Epidermal melanocyte (primary cell): ENCODE measurements around the gene GAS1.
A peak's percentile ranks its signal among the peaks of the same experiment; 100 is the strongest.

Experiments used
- DNase-seq: peaks from one replicate; pipeline ENCODE4 v3.0.0; 2011; ENCODE audit warnings: low spot score; ENCODE audit not compliant: insufficient read length

GAS1 gene, protein sequence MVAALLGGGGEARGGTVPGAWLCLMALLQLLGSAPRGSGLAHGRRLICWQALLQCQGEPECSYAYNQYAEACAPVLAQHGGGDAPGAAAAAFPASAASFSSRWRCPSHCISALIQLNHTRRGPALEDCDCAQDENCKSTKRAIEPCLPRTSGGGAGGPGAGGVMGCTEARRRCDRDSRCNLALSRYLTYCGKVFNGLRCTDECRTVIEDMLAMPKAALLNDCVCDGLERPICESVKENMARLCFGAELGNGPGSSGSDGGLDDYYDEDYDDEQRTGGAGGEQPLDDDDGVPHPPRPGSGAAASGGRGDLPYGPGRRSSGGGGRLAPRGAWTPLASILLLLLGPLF

GRCh38 chr9:86947146-86948073, at the start of gene GAS1:
GAS1 (minus strand) TSS chr9:86947506; CDS start chr9:86946779, 727 bp downstream.
- DNase-seq, result peak; percentile 85

GRCh38 chr9:86994231-86994630, 46.9 kb upstream of the GAS1 start:
- DNase-seq, result no peak

DNA sequence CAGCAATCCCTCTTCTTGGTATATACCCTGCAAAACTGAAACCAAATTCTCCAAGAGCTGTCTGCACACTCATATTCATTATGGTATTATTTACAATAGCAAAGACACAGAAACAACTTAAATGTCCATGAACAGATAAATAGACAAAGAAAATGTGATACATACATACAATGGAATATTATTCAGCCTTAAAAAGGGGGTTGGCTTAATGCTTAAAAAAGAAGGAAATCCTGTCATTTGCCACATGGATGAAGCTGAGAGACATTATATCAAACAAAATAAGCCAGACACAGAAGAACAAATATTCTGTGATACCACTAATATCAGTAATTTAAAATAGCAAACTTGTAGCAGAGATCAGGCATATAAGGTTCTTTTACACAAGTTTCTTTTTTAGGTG, 46.5 kb upstream of the GAS1 start:
- DNase-seq, result no peak

GRCh38 chr9:86991077-86991476, 43.8 kb upstream of the GAS1 start:
- no peak for DNase-seq

DNA sequence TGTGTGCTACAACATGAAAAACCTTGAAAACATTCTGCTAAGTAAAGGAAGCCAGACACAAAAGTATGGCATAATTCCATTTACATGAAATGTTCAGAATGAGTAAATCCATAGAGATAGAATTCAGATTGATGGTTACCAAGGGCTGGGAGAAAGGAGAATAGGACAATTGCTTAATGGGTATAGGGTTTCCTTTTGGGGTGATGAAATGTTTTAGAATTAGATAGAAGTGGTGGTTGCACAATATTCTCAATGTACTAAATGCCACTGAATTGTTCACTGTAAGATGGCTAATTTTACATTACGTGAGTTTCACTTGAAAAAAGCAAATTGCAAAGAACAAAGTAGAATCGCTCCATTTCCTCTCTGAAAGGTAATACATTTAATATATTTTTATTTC, 43.0 kb upstream of the GAS1 start:
- no peak for DNase-seq

DNA sequence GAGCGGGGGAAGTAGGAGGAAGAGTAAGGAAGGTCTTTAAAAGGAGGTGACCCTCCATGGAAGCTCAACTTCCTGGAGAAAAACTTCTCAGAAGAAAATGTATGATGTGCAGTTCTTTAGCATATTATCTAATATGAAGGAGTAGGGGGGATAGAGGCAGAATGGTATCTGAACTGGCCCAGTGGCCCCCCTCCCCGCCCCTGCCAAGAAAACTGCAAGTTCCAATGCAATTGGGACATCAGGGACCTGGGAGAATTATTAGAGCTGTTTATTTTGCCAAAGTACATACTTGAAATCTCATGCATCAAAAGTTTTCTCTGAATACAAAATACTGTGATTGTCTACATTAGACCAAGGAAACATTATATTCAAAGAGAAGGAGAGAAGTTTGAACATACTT, 40.6 kb upstream of the GAS1 start:
- no peak for DNase-seq

DNA sequence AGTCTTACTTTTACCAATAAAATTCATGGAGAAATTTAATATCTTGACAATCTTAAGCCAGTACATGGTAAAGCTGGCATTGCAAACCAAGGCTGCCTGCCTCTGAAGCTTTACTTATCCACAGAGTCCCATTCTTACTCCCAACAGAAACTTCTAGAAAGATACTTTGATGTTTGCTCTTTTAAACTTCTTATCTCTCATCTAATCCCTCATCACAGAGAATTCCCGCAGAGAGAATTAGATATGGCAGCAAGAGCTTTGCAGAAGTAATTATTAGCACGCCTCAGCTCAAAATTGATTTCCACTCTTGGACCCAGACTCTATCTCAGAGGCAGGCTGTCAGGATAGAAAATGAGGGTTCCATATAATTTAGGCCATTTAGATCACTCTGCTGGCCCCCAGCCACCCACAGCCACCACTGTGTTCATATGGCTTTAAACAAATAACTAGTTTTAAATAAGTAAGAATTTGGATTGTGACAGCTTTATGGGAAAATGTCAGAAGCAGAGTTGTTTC, 37.9 kb upstream of the GAS1 start:
- no peak for DNase-seq

- DNase-seq, result no peak
These were observed 36.4 kb upstream of the GAS1 start for GRCh38 chr9:86983620-86984259.

- no peak for DNase-seq
These were observed 35.9 kb upstream of the GAS1 start for GRCh38 chr9:86983249-86983619.

DNA sequence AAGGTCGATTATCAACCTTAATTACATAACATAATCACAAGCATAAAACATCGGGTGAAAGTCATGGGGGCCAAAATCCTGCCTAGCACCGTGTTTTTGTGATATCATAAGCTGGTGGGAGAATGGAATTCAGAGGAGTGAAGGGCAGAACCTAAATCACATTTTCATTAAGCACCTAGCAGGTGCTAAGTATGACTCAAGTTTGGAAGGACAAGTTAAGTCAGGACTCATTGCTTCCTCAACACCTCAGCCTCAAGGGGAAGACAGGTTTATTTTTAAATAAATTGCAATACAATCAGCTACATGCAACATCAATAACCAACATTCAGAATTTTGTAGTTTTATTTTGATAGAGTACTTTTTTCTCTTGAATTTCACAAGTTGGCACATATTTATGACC, 33.5 kb upstream of the GAS1 start:
- no peak for DNase-seq

DNA sequence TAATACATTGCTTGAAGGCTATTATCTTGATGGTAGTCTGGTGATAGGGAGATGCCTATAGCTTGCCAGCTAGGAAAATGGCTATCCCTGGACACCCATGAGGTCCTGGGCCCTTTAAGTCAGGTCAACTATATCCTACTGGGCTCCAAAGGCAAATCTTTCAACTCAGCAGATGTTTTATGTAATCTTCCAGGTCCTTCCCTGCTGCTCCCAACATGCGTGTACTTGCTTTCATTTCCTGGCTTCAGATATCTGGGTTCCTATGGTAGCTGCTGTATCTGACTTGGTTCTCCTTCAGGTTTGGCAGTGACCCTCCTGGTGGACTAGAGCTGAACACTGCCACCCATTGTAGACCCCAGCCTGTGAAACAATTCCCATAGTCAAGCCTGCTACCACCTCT, 32.4 kb upstream of the GAS1 start:
- DNase-seq, result no peak

DNA sequence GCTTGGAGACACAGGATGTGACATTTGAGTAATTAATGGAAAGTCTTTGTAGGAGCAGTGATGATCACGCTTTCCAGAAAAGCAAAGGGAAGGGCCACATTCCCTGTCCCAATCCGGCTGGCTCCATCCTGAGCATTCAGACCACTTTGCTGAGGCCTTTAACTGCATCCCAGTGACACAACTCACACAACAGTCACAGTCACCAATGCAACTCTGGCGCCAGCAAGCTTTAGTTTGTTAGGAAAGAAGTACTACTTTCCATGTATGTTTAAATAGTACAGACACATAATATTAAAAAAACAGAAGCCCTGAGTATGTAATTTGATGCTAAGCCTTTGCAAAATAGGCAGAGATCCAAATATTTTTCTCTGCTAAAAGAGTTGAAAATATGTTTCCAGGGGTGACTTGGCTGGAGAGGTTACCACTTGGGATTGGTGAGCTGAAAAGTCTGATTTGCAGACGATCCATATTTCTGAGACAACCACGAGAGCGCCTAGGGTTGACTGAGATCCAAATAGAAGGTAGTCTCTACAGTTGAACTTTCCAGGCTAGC, 31.7 kb upstream of the GAS1 start:
- no peak for DNase-seq

DNA sequence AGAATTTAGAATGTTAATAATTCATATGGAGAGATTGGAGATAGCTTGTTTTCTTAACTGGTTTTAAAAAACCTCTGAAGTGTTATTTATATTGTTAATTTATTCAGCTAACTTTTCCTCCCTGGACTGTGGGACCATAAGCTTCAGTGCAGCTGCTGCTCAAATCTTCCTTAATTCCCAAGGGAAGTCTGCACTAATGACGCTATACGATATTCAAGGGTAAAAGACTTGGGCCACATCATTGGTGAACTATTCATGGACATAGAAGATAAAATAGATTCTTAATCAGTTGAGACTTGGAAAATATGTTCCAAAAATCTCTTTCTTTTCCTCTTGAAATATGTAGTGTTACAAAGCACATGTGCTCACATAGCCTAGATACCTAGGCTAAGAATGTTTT, 31.1 kb upstream of the GAS1 start:
- DNase-seq, result no peak

GRCh38 chr9:86977205-86977835, 30.0 kb upstream of the GAS1 start:
- no peak for DNase-seq

- DNase-seq, result no peak
These were observed 28.3 kb upstream of the GAS1 start for GRCh38 chr9:86975606-86976005.

DNA sequence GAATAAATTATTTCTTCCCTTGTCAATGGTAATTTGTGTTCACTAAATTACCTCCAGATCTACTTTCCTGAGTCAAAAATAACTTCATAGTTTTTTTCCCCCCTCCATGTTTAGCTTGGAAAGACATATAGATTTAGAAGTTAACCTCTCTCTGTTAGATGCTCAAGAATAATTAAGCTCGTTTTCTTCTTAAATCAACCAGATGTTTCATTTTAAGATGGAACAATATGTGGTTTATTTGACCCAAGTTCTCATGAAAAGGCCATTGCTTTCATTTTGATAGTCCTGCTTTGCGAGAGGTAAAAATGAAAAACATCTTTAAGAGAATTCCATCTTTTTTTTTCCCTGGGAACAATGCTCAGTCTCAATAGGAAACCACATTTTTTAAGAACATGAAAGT, 27.7 kb upstream of the GAS1 start:
- DNase-seq, result no peak

GRCh38 chr9:86974421-86974820, 27.1 kb upstream of the GAS1 start:
- DNase-seq, result no peak

DNA sequence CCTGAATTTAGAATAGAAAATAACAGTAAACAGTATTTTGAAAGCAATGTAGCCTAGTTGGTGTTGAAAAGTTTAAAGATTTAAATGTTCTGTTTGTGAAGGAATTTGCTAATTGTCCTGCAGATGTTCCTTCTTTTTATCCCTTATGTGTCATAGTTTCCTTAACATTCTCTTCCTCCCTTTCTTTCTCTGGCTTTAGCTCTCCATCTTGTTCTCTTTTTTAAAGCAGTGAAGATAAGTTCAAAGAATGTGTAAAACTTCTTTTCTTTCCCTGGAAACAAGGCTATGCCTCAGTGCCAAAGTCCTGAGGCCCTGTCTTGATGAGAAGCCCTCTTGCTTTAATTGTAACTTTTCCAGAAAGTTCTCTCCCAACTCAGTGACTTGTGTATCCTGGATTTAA, 24.4 kb upstream of the GAS1 start:
- DNase-seq, result no peak

GRCh38 chr9:86968258-86968920, 21.1 kb upstream of the GAS1 start:
- no peak for DNase-seq

GRCh38 chr9:86966852-86967511, 19.7 kb upstream of the GAS1 start:
- no peak for DNase-seq
